Endothelial cell (in vitro differentiated cells): ENCODE results near the gene NLGN1. TPM values are rescaled to one million over a fixed set of nuclear protein-coding genes. Genes with fewer than 3 reads are reported as not detected.
"Not testable (repeated sequence)": the region's sequence is repeated elsewhere in the genome, so short reads cannot be mapped to it uniquely, and the experiment has no call there.

Source experiments
- DNase-seq: peaks from one replicate; pipeline ENCODE4 v3.0.0; 2021; ENCODE audit warnings: low spot score
- H3K27ac Mint-ChIP-seq: one replicate; pipeline ENCODE4 v1.8.0; 2021; ENCODE audit warnings: mixed read lengths, inconsistent platforms; ENCODE audit not compliant: unreplicated experiment
- H3K27me3 Mint-ChIP-seq: one replicate; pipeline ENCODE4 v1.8.0; 2021; ENCODE audit warnings: mild to moderate bottlenecking, moderate library complexity, mixed read lengths, inconsistent platforms; ENCODE audit not compliant: unreplicated experiment
- H3K36me3 Mint-ChIP-seq: one replicate; pipeline ENCODE4 v1.8.0; 2021; ENCODE audit warnings: mild to moderate bottlenecking, low read depth, mixed read lengths, inconsistent platforms; ENCODE audit not compliant: unreplicated experiment
- H3K4me1 Mint-ChIP-seq: one replicate; pipeline ENCODE4 v1.8.0; 2021; ENCODE audit warnings: mild to moderate bottlenecking, mixed read lengths, inconsistent platforms; ENCODE audit not compliant: unreplicated experiment
- H3K4me3 Mint-ChIP-seq: one replicate; pipeline ENCODE4 v1.8.0; 2021; ENCODE audit warnings: mild to moderate bottlenecking, mixed read lengths, inconsistent platforms; ENCODE audit not compliant: unreplicated experiment
- H3K9me3 Mint-ChIP-seq: one replicate; pipeline ENCODE4 v1.8.0; 2021; ENCODE audit warnings: mixed read lengths, inconsistent platforms; ENCODE audit not compliant: unreplicated experiment
- CTCF ChIP-seq: fragments of 200-600 bp; sonication (generic); IDR thresholded peaks from one replicate; pipeline ENCODE4 v1.5.0; 2021; ENCODE audit warnings: antibody characterized with exemption; ENCODE audit not compliant: unreplicated experiment
- long read RNA-seq: library from polyadenylated mRNA; unstranded; transcript quantifications from one replicate; pipeline ENCODE4 v2.0.0, GENCODE V29; 2020; ENCODE audit not compliant: unreplicated experiment
- total RNA-seq: library from RNA; stranded (reverse); fragmentation: NEBNext Ultra II Directional; extraction: Animal tissue kit (Norgen Biotek cat#: 25700); gene quantifications from one replicate; pipeline ENCODE4 v1.2.1, GENCODE V29; 2021; ENCODE audit not compliant: unreplicated experiment

The NLGN1 gene
- 27.6 TPM for total RNA-seq
- long read RNA-seq, partial matches to known transcripts: 0 of 2 reads
- long read RNA-seq, other reads (novel, unspliced or antisense): 2 of 2 reads

GRCh38 chr3:173397161-173398110 lies at the start of gene NLGN1:
TSS of gene NLGN1 (plus strand) at chr3:173397744.
- peak within 1 kb of the TSS; percentile 95 for H3K4me3 Mint-ChIP-seq
- peaks cover 46% of the 10 kb centered on the region for H3K4me1 Mint-ChIP-seq
- peaks cover 6% of the 10 kb centered on the region for H3K27me3 Mint-ChIP-seq
- H3K9me3 Mint-ChIP-seq: no peaks in the 10 kb centered on the region
- H3K27ac Mint-ChIP-seq: peak within 1 kb of the TSS; percentile 81
- no peak for TF ChIP-seq CTCF
- DNase-seq: peak; percentile 71
- peaks cover 9% of the 10 kb centered on the region for H3K36me3 Mint-ChIP-seq

GRCh38 chr3:173351886-173352285 lies 45.7 kb upstream of the NLGN1 start:
- Mint-ChIP-seq H3K4me3 (no peak overlapping the region), H3K27me3 (no peaks in the 10 kb centered on the region), H3K9me3 (no peaks in the 10 kb centered on the region), H3K27ac (no peak overlapping the region), H3K4me1 (peaks cover 6% of the 10 kb centered on the region), H3K36me3 (no peaks in the 10 kb centered on the region)
- DNase-seq: no peak
- no peak for TF ChIP-seq CTCF

DNA sequence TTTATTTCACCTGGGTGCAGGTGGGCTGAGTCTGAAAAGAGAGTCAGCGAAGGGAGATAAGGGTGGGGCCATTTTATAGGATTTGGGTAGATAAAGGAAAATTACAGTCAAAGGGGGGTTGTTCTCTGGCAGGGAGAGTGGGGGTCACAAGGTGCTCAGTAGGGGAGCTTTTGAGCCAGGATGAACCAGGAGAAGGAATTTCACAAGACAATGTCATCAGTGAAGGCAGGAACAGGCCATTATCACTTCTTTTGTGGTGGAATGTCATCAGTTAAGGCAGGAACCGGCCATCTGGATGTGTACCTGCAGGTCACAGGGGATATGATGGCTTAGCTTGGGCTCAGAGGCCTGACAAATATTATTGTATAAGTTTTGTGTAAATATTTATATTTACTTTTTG lies 44.4 kb upstream of the NLGN1 start:
- not testable (repeated sequence) for H3K27me3 Mint-ChIP-seq, H3K4me1 Mint-ChIP-seq, H3K4me3 Mint-ChIP-seq, H3K36me3 Mint-ChIP-seq, DNase-seq, H3K27ac Mint-ChIP-seq, H3K9me3 Mint-ChIP-seq

DNA sequence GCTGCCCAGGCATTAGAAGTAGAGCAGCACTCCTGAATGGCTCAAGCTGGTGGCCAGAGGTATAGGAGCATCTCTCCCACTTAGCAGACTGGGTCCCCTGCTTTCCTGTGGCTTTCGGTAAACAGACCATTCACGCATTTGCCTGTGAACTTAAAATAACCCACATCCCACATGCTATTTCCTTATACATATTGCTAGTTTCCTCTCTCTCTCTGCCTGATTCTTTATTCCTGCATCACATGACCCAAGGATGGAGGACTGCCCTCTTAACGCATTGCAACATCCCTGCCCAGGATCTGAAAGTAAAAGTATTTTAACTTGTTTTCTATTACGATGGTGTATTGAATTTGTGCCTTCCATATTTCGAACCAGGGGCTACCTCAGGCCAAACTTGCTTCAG lies 43.4 kb upstream of the NLGN1 start:
- H3K4me1 Mint-ChIP-seq: peaks cover 6% of the 10 kb centered on the region
- no peak overlapping the region for H3K27ac Mint-ChIP-seq
- H3K27me3 Mint-ChIP-seq: no peaks in the 10 kb centered on the region
- no peaks in the 10 kb centered on the region for H3K36me3 Mint-ChIP-seq
- H3K4me3 Mint-ChIP-seq: no peak overlapping the region
- H3K9me3 Mint-ChIP-seq: no peaks in the 10 kb centered on the region
- no peak for TF ChIP-seq CTCF
- no peak for DNase-seq

DNA sequence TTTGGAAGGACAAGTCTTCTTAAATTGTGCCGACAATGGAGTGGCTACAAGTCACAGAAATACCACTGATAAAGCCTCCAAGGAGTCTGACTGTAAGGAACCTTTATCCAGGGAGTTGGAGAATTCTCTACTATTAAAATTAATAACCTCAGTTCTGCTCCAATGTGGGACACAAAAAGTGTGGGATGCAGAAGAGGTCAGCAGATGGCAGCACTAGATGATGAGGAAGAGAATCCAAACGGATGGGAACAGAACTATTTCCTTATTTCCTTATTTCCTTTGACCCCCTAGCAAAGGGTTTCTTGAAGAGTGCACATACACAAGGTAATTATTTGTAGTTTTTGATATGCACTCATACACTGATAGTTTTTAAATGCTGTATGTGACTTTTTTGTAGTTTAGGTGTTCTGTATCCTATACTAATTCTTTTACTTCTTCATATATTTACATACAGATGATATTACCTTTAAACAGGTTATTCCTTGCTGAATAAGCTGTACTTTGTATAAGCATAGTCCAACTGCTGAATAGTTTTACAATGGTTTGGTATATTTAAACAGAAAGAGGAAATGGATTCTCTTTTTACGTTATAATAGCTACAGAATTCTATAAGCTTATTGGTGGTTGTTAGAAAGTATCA lies 25.6 kb upstream of the NLGN1 start:
- Mint-ChIP-seq H3K36me3 (no peaks in the 10 kb centered on the region), H3K27ac (no peak overlapping the region), H3K9me3 (no peaks in the 10 kb centered on the region), H3K4me3 (no peak overlapping the region), H3K27me3 (peaks cover 1% of the 10 kb centered on the region), H3K4me1 (peaks cover 13% of the 10 kb centered on the region)
- TF ChIP-seq CTCF: peak; percentile 55
- peak; percentile 40 for DNase-seq
